Measurements from ENCODE around the gene CTIF. TPM values are rescaled to one million over a fixed set of nuclear protein-coding genes. Genes with fewer than 3 reads are reported as not detected.

CTIF gene
- total RNA-seq, 1 donor from 2014 or later = 60.0 TPM

DNA sequence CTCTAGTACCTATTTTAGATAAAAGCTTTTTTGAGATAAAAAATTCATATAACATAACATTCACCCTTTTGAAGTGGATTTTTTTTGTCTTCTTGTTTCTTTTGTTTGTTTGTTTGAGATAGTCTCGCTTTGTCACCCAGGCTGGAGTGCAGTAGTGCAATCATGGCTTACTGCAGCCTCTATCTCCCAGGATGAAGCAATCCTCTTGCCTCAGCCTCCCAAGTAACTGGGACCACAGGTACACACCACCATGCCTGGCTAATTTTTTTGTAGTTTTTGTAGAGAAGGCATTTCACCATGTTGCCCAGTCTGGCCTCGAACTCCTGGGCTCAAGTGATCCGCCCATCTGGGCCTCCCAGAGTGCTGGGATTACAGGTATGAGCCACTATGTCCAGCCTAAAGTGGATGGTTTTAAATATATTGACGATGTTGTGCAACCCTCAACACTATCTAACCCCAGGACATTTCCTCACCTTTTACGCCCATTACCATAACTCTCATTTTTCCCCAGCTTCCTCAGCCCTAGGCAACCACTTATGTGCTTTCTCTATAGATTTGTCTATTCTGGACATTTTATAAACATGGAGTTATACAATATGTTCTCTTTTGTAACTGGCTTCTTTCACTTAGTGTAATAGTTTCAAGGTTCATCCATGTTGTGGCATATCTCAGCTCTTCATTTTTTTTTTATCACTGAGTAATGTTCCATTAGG, 38.8 kb downstream of the CTIF start:
- peaks cover 45% of the 10 kb centered on the region for H3K4me1 ChIP-seq
- H3K4me3 ChIP-seq = no peak overlapping the region
- H3K9me3 ChIP-seq (replicated peaks) = no peaks in the 10 kb centered on the region
- H3K36me3 ChIP-seq = peaks cover 9% of the 10 kb centered on the region
- TF ChIP-seq, protein P1, sequence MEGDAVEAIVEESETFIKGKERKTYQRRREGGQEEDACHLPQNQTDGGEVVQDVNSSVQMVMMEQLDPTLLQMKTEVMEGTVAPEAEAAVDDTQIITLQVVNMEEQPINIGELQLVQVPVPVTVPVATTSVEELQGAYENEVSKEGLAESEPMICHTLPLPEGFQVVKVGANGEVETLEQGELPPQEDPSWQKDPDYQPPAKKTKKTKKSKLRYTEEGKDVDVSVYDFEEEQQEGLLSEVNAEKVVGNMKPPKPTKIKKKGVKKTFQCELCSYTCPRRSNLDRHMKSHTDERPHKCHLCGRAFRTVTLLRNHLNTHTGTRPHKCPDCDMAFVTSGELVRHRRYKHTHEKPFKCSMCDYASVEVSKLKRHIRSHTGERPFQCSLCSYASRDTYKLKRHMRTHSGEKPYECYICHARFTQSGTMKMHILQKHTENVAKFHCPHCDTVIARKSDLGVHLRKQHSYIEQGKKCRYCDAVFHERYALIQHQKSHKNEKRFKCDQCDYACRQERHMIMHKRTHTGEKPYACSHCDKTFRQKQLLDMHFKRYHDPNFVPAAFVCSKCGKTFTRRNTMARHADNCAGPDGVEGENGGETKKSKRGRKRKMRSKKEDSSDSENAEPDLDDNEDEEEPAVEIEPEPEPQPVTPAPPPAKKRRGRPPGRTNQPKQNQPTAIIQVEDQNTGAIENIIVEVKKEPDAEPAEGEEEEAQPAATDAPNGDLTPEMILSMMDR (IDR thresholded peaks at IDR 0.05; ENCODE audit: borderline replicate concordance) = no peak
- no peaks in the 10 kb centered on the region for H3K27me3 ChIP-seq (ENCODE audit: low read depth)
- no peak for DNase-seq
- intact Hi-C loops (cut with micrococcal nuclease) = no loop called here
- no peak overlapping the region for H3K27ac ChIP-seq (replicated peaks)

DNA sequence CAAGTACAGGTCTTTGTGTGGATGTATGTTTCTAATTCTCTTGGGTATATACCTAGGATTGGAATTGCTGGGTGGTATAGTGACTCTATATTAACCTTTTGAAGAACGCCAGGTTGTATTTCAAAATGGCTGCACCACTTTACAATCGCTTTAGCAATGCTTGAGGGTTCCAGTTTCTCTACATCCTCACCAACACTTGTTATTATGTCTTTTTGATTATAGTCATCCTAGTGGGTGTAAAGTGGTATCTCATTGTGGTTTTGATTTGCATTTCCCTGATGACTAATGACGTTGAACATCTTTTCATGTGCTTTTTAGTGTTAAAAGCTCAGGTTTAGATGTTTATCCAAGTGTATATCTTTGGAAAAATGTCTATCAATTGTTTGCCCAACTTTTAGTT, 39.5 kb downstream of the CTIF start:
- intact Hi-C loops (cut with micrococcal nuclease) = no loop called here
- Histone ChIP-seq H3K27ac (replicated peaks) (no peak overlapping the region), H3K27me3 (ENCODE audit: low read depth) (no peaks in the 10 kb centered on the region), H3K4me1 (peaks cover 48% of the 10 kb centered on the region), H3K36me3 (peaks cover 9% of the 10 kb centered on the region), H3K9me3 (replicated peaks) (no peaks in the 10 kb centered on the region), H3K4me3 (no peak overlapping the region)
- TF ChIP-seq, protein P1 (IDR thresholded peaks at IDR 0.05; ENCODE audit: borderline replicate concordance) = no peak
- DNase-seq = no peak

- no peak for DNase-seq
- no peaks in the 10 kb centered on the region for H3K27me3 ChIP-seq (ENCODE audit: low read depth)
- TF ChIP-seq, protein P1 (IDR thresholded peaks at IDR 0.05; ENCODE audit: borderline replicate concordance) = no peak
- intact Hi-C loops (cut with micrococcal nuclease) = no loop called here
- H3K4me1 ChIP-seq = peaks cover 55% of the 10 kb centered on the region
- H3K9me3 ChIP-seq (replicated peaks) = no peaks in the 10 kb centered on the region
- no peak overlapping the region for H3K27ac ChIP-seq (replicated peaks)
- no peak overlapping the region for H3K4me3 ChIP-seq
- peaks cover 9% of the 10 kb centered on the region for H3K36me3 ChIP-seq
Observed at GRCh38 chr18:48580066-48580465, 41.2 kb downstream of the CTIF start.

- Histone ChIP-seq H3K9me3 (replicated peaks) (no peaks in the 10 kb centered on the region), H3K27ac (replicated peaks) (no peak overlapping the region), H3K4me3 (no peak overlapping the region), H3K36me3 (peaks cover 6% of the 10 kb centered on the region), H3K27me3 (ENCODE audit: low read depth) (no peaks in the 10 kb centered on the region), H3K4me1 (peaks cover 51% of the 10 kb centered on the region)
- DNase-seq = no peak
- intact Hi-C loops (cut with micrococcal nuclease) = no loop called here
- TF ChIP-seq, protein P1 (IDR thresholded peaks at IDR 0.05; ENCODE audit: borderline replicate concordance) = no peak
Observed at GRCh38 chr18:48580782-48581181, 42.0 kb downstream of the CTIF start.

- peaks cover 2% of the 10 kb centered on the region for H3K36me3 ChIP-seq
- H3K4me3 ChIP-seq = no peak overlapping the region
- no peak overlapping the region for H3K27ac ChIP-seq (replicated peaks)
- intact Hi-C loops (cut with micrococcal nuclease) = no loop called here
- DNase-seq = no peak
- TF ChIP-seq, protein P1 (IDR thresholded peaks at IDR 0.05; ENCODE audit: borderline replicate concordance) = no peak
- H3K27me3 ChIP-seq (ENCODE audit: low read depth) = no peaks in the 10 kb centered on the region
- no peaks in the 10 kb centered on the region for H3K9me3 ChIP-seq (replicated peaks)
- peaks cover 47% of the 10 kb centered on the region for H3K4me1 ChIP-seq
Observed at GRCh38 chr18:48581206-48581605, 42.4 kb downstream of the CTIF start.

All from left ventricle myocardium inferior (tissue), 1 donor.